HG03558 (cell line): ENCODE data around the gene B4GALNT1.
"Not testable (repeated sequence)": the region's sequence is repeated elsewhere in the genome, so short reads cannot be mapped to it uniquely, and the experiment has no call there.

Experiments
- ATAC-seq: cut with Tn5 transposase; IDR thresholded peaks from one replicate; pipeline ENCODE4 v1.9.1; 2021; ENCODE audit warnings: moderate number of reproducible peaks; ENCODE audit not compliant: unreplicated experiment; ENCODE audit errors: extremely low read depth

B4GALNT1 gene

DNA sequence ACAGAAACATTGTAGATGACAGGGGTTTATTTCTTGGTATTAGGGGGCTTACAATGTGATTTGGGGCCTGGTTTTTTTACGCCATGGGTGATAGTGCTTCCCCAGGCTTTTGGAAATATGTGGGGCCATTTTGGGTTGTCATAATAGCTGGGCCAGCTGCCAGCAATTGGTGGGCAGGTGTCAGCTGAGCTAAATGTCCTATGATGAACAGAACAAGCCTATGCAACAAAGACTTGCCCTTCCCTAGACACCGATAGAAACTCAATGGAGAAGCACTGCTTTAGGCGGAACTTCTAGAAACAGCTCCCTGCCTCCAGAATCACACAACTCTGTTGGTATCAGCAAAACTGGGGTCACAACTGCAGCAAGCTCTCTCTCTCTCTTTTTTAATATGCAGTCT lies 5.1 kb upstream of the B4GALNT1 start:
- ATAC-seq: no peak

DNA sequence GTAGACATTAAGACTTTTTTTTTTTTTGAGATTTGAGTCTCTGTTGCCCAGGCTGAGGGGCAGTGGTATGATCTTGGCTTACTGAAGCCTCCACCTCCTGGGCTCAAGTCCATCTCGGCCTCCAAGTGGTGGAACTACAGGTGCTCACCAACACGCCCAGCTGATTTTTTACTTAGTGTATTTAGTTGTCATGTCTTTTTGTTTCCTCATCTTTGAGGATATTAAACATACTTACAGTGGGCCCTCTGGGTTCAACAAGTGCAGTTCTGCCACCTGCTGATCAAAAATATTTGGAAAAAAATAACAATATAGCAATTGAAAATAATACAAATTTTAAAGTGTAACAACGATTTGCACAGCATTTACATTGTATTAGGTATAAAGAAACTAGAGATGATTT lies 4.4 kb upstream of the B4GALNT1 start:
- ATAC-seq: no peak

- ATAC-seq: not testable (repeated sequence)
These were observed 3.7 kb upstream of the B4GALNT1 start for GRCh38 chr12:57636731-57637130.

GRCh38 chr12:57632073-57632957 lies 686 bp downstream of the B4GALNT1 start:
- no peak for ATAC-seq

DNA sequence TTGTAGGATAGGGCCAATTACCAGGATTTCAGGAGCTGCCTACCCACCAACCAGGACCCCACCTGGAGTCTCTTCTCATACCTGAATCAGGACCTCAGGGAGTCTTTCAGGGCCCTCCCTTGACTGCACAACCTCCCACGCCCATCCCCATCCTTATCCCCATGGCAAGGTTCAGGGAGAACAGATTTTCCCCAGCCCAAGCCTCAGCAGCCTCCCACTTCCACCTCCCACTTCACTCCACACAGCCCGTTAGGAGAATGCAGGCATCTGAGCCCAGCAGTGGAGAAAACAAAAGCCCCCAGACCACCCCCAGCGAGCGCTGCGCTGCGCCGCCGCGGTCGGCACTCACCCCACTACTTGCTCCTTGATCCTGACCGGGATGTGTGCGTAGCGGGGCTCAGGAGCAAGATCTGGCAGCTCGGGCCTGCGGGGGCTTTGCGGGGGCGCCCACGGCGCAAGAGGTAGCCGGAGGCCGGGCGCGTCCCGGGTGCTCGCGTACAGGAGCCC lies 1.4 kb downstream of the B4GALNT1 start:
- ATAC-seq: no peak

- ATAC-seq: no peak
These were observed 2.0 kb downstream of the B4GALNT1 start for GRCh38 chr12:57630891-57631433.

DNA sequence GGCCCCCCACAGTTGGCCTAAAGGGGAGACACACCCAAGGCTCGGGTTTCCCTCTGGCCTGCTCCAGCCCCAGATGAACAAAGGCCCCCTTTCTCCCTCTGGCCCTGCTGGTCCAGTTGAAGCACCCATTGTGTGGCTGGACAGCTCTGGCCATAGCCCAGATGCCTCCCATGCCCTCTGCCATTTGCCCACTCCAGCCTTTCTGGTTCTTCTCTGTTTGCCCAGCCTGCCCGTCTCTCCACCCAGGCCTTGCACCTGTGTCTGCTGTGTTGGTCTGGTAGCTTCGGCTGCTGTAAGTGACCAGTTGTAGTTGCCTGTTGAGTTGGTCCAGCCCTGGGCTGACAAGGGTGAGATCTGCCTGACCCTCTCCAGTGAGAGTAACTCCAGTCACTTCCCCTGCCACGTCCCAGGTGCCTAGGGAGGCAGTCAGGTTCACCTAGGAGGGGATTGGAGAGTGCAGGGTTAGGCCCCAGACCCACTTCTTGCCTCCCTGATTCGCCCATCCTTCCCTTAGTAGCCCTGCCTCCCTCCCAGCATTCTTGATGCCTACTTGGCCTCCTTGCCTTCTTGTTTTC lies 3.0 kb downstream of the B4GALNT1 start:
- no peak for ATAC-seq

DNA sequence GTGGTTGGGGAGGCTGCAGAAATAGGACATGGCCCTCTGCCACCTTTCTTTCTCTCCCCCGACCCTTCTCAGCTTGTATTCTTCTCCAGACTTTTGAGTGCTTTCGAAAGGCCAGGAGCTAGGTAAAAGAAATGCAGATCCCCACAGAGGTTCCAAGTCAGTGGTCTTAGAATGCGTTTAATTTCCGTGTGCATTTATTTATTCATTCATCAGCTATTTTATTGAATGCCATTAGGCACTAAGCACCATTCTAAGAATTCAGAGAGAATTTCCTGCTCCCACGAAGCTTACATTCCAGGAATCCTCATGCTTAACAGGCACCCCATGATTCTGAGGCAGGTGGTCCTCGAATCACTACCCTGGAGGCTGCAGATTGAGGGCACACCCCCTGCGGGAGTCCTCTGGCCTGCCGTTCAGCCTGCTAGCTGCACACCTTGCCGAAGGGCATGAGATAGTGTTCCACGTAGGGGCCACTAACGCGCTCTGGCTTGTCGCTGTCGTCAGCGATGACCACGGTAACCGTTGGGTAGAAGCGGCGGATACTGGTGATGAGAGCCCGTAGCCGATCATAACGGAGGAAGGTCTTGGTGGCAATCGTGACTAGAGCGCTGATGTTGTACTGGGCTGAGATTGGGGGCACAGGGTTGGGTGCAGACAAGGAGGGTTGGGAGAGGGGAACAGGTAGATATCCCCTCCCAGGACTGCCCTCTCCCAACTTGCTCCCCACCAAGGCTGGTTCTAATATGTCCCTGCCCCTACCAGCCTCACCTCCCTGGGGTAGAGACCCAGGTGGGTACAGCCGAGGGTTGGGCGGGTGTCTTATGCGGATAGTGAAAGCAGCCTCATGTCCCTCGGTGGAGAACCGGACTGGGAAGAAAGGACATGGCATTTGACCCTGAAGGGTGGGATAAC lies 4.5 kb downstream of the B4GALNT1 start:
- no peak for ATAC-seq

DNA sequence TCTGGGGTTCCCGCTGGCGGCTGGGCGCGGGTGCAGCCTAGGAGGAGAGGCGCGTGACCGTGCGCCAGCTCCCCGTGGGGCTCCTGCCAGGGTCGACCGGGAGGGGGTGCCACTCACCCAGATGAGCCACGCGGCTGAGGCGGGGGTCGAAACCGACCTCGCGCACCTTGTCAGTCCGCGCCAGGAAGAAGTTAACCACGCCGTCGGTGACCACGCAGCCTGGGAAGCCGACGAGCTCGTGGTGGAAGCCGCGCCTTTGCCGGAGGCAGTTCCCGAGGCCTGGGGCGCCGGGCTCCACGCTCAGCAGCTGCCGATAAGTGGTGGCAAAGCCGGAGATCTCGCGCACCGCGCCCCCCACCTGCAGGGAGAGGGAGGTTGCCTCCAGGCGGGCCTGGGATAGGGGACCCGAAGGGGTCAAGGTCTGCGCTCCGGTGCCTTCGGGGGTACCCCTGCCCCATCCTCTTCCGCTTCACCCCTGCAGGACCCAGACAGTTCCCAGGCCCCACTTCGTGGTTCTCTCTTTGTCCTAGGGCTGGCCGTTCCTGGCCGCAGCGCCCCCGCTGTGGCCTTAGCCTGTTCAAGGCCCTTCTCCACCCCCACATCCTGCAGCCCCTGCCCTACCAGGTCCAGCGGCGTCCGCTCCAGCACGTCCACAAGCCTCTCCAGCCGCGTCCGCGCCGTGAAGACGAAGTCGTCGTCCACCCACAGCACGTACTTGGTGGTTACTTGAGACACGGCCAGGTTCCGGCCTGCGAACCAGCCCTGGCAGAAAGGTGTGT lies 5.3 kb downstream of the B4GALNT1 start:
- ATAC-seq: no peak

- ATAC-seq: no peak
These were observed 6.0 kb downstream of the B4GALNT1 start for GRCh38 chr12:57626921-57627445.

DNA sequence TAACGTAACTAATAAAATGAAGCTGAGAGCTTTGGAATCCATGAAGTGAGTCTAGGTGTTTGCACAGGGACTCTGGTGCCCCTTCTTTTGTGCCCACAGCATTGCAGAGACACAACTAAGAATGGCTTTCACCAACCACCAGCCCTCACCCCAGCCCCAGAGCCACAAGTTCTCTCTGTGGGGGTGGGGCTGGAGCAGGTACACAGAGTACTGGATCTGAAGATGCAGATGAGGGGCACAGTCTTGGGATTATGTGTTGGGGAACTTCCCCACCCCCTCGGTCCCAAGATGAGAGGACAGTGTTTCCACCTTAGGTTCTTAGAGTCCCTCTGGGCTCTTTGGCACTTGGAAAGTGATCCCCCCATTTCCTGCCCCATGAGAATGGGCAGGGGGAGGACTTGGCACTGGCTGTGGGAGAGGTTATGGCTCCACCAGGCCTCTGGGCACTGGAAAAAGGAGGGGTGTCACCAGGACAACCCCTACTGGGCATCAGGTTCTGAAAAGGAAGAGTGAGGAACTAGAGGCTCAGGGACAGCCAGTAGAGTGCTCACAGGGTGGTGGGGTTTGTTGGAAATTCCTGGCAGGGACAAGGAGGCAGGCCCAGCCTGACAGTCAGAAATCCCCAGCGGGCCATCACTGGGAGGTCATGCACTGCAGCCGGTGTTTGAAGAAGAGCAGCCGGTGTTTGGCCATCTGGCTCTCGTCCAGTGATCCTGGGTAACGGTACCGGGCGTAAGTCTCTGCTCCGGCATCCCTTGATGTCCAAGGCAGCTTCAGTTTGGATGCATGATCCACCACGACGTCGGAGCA lies 6.7 kb downstream of the B4GALNT1 start:
- ATAC-seq: no peak

GRCh38 chr12:57625261-57626032 lies 7.6 kb downstream of the B4GALNT1 start:
- ATAC-seq: no peak

DNA sequence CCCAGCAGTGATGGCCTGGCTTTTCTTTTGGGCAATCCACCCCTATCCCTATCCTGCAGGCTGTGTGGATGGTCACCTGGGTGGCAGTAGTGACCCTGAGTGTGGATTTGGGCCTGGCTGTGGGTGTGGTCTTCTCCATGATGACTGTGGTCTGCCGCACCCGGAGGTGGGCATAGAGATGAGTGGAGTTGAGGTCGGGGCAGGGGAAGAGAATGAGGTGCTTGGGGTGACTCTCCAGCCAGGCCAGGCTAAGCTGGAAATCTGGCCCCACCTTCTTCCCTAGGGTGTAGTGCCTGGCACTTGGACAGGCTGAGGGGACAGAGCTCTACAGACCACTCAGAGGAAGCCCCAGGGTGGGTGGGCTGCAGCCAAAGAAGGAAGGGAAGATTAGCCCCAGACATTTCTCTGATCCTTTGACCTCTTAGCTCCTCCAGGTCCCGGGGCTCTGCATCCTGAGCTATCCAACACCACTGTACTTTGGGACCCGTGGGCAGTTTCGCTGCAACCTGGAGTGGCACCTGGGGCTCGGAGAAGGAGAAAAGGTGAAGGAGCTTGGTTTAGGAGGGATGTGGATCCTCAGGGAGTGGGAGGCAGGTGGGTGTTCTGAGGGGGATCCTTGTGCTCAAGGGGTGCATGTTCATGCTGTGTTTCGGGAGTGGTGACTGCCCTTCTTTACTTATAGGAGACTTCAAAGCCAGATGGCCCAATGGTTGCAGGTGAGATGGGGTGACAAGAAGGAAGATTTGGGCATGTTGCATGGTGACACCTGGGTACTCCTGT lies 8.4 kb downstream of the B4GALNT1 start:
- no peak for ATAC-seq

GRCh38 chr12:57623811-57624390 lies 9.1 kb downstream of the B4GALNT1 start:
- ATAC-seq: no peak

DNA sequence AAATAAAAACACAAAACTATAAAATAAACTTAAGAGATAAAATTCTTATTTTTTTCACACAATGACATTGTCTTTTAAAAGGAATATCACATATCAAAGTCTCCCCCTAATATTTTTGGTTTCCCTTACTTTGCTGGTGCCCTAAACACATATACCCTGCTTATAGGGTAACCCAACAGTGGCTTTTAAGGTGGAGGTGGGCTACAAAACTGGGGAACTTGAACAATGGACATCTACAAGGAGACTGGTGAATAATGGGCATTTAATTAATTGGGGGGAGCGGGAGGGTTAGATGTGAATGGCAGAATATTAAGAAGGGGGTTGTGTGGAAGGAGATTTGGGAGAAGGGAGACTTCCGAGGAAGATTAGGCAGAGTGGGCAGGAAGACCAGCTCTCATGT lies 9.6 kb downstream of the B4GALNT1 start:
- no peak for ATAC-seq

DNA sequence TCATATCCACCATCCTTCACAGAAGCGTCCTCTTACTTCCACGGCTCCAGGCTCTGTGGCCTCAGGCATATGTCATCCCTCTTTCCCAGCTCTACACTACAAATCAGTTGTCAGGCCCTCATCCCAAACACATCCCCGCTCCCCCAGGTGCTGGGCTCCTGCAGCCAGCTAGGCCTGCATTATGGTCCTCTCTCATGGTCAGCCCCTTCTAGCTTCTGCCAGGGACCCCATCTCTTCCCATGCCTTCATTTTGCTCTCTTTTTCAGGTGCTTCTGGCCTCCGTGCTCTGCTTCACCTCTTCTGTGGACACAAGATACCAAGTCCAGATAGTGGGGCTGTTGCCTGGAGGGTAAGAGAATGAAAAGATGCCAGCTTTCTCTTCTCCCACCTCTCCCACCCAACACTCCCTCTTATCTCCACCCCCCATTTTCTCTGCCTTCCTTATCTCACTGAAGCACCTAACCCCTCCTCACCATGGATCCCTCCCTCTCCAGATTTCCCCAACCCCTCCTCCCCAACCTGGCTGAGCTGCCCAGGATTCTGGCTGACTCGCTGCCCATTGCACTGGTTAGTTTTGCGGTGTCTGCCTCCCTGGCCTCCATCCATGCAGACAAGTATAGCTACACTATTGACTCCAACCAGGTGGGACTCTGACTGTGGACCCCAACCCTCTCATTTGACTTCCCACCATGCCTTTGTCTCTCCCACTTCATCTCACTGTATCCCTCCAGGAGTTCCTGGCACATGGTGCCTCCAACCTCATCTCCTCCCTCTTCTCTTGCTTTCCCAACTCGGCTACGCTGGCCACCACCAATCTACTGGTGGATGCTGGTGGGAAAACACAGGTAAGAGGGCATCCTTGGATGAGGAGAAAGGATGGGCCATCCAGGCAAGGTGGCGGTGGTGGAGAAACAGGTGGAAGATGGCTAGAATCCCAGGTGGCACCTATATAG lies 10.4 kb downstream of the B4GALNT1 start:
- ATAC-seq: no peak
